Stimulated activated CD4-positive, alpha-beta T cell treated with anti-CD3 and anti-CD28 coated beads, Interleukin-4, amount 100 ng/mL, for 48 hours (primary cell): ENCODE results near the gene SLMAP.

Experiments used
- DNase-seq, 2 donors: peaks; one replicate each; pipeline ENCODE4 v3.0.0-alpha.2; 2020; ENCODE audit warnings: low read depth in 2 of 2

SLMAP gene

DNA sequence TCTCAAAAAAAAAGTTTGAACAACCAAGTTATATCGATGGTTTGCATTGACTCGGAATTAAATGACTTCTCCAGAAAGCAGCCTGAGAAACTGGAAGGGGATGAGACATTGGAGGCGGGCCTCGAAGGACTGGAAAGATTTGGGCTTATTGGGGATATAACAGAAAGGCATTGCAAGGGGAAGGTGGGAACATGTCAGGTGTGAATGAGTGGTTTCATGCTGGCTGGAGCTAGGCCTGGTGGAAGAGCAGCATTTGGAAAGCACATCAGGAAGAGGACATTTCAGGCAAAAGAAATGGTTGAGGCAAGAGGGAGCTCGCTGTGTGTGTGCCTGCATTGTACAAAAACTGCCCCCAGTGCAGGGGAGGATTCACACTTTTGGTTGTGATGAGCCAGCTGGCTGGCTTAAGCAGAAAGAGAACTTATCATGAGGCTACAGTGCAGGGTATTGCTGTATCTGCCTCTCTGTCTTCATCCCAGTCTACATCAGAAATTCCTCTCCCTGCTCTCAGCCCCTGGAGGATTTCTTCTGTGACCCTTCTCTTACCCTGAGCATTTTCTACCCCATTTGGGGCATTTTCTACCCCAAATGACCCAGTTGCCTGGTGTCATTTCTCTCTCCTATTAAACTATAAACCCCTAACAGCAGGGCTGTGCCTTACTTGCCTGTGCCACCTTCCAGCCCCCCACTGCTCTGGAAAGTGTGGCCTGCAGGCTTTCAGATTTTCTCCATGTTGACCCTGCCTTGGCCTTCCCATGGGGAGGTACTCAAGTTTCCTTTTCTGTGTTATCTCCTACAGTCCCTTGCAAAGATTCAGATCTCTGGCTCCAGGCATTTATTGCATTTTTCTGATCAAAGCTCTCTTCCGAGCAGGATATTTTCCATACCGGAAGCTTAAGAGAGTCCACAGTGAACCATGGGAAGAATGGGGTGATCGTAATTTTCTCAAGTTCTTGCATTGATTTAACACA, 187.7 kb downstream of the SLMAP start:
- no peak for DNase-seq

DNA sequence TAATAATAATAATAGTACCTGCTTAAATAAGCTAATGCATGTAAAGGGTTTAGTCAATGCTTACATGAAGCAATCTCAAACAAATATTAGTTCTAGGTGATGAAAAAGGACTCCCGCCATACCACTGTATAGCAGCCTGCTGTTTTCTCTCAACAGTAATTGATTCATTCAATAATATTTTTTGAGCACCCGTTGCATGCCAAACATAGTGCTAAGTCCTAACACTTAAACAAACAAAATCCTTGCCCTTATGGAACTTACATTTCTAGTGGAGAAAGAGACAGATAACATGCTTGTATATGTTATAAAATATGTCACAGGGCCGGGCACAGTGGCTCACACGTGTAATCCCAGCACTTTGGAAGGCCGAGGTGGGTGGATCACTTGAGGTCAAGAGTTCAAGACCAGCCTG, 190.9 kb downstream of the SLMAP start:
- no peak for DNase-seq

DNA sequence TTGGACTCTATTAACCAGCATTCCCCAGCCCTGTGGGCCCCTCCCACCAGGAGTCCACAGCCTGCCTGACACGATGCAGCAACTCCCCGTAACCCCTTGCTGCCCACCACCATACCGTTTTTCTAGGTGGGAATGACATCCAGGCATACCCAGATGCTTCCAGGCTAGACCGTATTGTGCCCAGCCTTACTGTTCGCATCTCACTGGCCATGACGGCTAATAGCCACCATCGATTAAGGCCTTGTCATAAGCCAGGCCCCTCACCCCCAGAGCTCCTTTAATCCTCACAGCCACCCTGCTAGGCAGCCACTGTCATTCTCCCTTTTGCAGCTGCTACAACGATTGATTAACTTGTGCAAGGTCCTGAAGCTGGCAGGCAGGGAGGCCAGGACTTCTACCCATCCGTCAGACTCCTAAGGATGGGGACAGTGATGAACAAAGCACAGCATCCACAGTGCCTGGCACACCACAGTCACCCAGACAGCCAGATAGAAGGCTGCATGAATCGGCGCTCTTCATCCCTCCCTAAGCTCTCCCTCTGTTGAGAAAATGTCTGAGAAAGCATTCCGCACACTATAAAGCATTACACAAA, 192.1 kb downstream of the SLMAP start:
- DNase-seq, result no peak

GRCh38 chr3:57948781-57949242, 192.7 kb downstream of the SLMAP start:
- DNase-seq, result no peak

DNA sequence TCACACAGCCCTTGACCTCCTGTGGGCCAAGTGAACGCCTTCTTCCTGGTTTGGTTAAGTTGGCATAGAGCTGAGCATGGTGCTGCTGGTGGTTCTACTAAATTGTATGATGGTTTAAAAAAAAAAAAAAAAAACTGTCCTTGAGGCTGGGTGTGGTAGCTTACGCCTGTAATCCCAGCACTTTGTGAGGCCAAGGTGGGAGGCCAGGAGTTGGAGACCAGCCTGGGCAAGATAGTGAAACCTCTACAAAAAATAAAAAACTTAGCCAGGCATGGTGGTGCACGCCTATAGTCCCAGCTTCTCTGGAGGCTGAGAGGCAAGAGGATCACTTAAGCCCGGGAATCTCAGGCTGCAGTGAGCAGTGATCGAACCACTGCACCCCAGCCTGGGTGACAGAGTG, 193.2 kb downstream of the SLMAP start:
- DNase-seq, result no peak

DNA sequence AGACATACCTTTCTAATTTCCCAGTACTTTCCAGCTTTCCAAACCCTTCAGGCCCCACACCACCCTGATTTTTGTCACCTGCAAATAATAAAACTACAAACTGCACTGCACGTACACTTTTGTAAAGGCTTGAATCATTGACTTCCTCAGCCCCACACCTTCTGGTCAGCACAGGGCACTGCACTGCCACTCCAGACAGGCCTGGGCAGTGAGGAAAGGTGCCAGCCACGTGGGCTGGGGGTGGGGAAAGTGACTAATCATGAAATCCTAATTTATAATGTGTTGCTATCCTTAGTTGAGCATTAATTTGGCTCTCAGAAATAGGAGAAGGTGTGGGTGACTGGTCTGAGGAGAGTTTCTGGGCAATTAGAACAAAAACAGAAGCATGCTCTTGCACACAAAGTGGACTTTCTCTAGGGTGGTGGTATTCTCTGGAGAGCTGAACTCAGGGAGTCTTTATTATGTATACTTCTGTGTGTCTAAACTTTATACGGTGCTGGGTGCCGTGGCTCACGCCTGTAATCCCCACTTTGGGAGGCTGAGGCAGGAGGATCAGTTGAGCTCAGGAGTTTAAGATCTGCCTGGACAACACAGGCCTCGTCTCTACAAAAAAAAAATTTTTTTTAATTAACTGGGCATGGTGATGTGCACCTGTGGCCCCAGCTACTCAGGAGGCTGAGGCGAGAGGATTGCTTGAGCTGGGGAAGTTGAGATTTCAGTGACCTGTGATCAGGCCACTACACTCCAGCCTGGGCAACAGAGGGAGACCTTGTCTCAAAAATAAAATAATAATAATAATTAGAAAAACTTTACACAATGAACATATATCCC, 193.9 kb downstream of the SLMAP start:
- no peak for DNase-seq

GRCh38 chr3:57951066-57951882, 195.2 kb downstream of the SLMAP start:
- DNase-seq, result no peak

DNA sequence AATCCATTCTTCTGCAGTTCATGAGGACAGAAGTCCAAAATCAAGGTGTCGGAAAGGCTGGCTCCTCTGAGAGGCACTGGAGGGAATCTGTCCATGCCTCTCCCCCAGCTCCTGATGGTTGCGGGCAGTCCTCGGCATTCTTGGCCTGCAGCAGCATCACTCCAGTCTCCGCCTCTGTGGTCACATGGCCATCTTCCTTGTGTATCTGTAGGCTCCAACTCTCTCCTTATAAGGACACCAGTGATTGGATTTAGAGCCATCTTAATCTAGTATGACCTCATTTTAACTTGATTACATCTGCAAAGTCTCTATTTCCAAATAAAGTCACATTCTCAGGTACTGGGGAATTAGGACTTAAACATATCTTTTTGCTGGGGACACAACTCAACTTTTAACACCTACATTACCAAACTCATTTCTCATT, 196.1 kb downstream of the SLMAP start:
- no peak for DNase-seq

DNA sequence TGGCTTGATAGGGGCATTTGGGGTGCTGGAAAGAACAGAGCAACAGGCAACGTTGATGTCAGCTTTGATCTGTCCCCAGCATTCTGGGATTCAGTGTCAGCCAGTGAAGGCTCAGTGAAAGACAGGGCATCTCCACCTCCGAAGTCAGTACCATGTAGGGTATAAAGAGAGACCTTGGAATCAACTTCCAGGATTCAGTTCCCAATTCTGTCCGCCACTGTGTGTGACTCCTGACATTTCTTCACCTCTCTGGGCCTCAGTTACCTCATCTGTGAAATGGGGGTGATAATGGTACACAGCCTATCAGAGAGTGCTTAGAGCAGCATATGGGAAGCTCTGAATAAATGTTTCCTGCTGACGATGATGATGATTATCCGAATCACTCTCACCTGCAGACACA, 196.5 kb downstream of the SLMAP start:
- DNase-seq, result no peak

GRCh38 chr3:57953576-57953975, 197.5 kb downstream of the SLMAP start:
- no peak for DNase-seq

DNA sequence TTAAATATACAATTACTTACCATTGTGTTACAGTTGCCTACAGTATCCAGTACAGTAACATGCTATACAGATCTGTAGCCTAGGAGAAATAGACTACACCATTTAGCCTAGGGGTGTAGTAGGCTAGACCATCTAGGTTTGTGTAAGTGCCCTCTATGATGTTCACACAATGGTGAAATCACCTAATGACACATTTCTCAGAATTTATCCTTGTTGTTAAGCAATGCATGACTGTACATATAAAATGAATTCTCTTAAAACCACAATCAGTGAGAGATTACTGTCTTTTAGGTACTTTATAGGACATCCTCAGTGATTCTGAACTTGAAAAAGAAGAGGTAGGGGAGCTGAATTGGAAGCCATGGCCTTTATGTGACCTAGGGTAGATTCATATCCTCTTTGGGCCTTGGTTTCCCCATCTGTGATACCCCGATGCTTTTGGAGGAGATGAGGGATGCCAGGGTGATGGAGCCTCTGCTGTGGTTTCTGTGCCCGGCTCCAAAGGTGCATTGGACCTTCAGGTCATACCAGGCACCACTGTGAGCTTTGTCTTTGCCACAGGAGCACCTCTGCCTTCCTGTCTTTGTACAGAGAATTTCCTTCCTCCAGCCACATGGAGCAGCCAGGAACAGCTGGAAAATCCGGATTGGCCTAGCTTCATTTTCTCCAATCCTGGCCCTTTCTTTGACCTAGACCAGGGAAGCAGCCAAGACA, 200.2 kb downstream of the SLMAP start:
- DNase-seq, result no peak

- no peak for DNase-seq
Observed at GRCh38 chr3:57956833-57957174, 200.7 kb downstream of the SLMAP start.

- no peak for DNase-seq
Observed at GRCh38 chr3:57957824-57958223, 201.7 kb downstream of the SLMAP start.

GRCh38 chr3:57958642-57959422, 202.7 kb downstream of the SLMAP start:
- no peak for DNase-seq

- DNase-seq, result no peak
Observed at GRCh38 chr3:57959423-57960173, 203.5 kb downstream of the SLMAP start.

- DNase-seq, result no peak
Observed at GRCh38 chr3:57960174-57960505, 204.0 kb downstream of the SLMAP start.

- no peak for DNase-seq
Observed at GRCh38 chr3:57961177-57961827, 205.2 kb downstream of the SLMAP start.

DNA sequence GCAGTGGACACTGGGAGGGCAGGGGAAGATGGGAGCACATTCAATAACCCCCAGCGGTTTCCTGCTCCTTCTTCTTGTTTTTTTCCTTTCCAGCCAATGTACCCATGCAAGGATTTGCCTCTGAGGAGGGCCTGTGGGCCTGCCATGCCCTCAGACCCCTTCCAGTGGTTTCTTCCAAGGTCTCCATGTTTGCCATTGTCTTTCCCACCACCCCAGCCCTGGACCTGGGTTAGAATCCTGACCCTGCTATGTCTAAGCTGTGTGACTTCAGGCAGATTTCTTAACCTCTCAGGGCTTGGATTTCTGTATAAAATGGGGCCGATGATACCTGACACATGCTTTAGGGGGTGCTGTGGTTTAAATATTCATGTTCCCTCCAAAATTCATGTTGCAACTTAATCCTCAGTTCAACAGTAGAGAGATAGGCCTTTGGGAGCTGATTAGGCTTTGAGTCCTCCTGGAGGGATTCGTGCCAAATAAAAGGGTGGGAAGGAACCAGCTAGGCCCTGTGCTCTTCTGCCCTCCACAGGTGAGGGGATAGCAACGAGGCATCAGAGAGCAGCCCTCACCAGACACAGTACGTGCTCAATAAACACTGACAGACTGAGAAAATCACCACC, 205.8 kb downstream of the SLMAP start:
- DNase-seq, result no peak
